Type B pancreatic cell (in vitro differentiated cells): ENCODE measurements around the gene ELOVL5. TPM values are rescaled to one million over a fixed set of nuclear protein-coding genes. Genes with fewer than 3 reads are reported as not detected.
A peak's percentile ranks its signal among the peaks of the same experiment; 100 is the strongest.
"Not testable (repeated sequence)": the region's sequence is repeated elsewhere in the genome, so short reads cannot be mapped to it uniquely, and the experiment has no call there.

Experiments
- DNase-seq: peaks from one replicate; pipeline ENCODE4 v3.0.0; 2021; ENCODE audit warnings: mixed read lengths; ENCODE audit not compliant: unreplicated experiment; ENCODE audit errors: extremely low spot score
- H3K27ac Mint-ChIP-seq: 2 replicates; pipeline ENCODE4 v1.8.0; 2021; ENCODE audit warnings: mild to moderate bottlenecking, mixed read lengths
- H3K27me3 Mint-ChIP-seq: 2 replicates; pipeline ENCODE4 v1.8.0; 2021; ENCODE audit warnings: mixed read lengths
- H3K36me3 Mint-ChIP-seq: 2 replicates; pipeline ENCODE4 v1.8.0; 2021; ENCODE audit warnings: mixed read lengths
- H3K4me1 Mint-ChIP-seq: one replicate; pipeline ENCODE4 v1.8.0; 2021; ENCODE audit warnings: mixed read lengths; ENCODE audit not compliant: unreplicated experiment
- H3K4me3 Mint-ChIP-seq: 2 replicates; pipeline ENCODE4 v1.8.0; 2021; ENCODE audit warnings: mild to moderate bottlenecking, mixed read lengths
- H3K9me3 Mint-ChIP-seq: 2 replicates; pipeline ENCODE4 v1.8.0; 2021; ENCODE audit warnings: mixed read lengths
- total RNA-seq: library from RNA; stranded (reverse); gene quantifications from 2 replicates; pipeline ENCODE4 v1.2.1, GENCODE V29; 2021; ENCODE audit warnings: low replicate concordance
- TF ChIP-seq, protein P1 (sequence below): fragments of 200-600 bp; sonication (generic); conservative IDR thresholded peaks from 2 replicates; pipeline ENCODE4 v1.5.0; 2021; ENCODE audit warnings: antibody characterized with exemption, mild to moderate bottlenecking

Gene ELOVL5
- total RNA-seq, 1 donor from 2014 or later: 103 TPM

DNA sequence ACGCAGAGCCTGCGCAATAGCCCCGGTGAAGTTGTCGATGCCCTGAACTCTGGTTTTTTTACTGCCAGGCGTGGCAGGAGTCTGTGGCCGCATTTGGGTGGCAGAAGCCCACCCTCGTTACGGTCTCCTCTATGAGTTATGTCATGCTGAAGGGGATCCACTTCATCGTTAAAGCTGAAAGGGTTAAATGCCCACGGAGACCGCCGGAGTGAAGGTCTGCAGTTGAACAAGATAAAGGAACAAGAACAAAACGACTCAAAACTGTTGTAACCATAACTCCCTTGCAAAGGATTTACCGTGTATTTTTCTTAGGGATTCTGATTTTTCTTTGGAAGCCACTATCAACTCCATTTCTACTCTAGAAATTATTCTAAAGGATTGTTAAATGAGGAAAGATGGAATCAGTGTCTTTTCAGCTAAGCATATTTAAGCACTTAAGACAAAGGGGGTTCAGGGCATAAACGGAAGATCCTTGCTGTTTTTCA, 501 bp upstream of the ELOVL5 start:
- Mint-ChIP-seq H3K9me3 (no peaks in the 10 kb centered on the region), H3K36me3 (peaks cover 3% of the 10 kb centered on the region), H3K27me3 (peaks cover 3% of the 10 kb centered on the region), H3K4me3 (peak overlapping the region; percentile 93), H3K27ac (peak overlapping the region; percentile 96), H3K4me1 (peaks cover 33% of the 10 kb centered on the region)
- TF ChIP-seq, protein P1, sequence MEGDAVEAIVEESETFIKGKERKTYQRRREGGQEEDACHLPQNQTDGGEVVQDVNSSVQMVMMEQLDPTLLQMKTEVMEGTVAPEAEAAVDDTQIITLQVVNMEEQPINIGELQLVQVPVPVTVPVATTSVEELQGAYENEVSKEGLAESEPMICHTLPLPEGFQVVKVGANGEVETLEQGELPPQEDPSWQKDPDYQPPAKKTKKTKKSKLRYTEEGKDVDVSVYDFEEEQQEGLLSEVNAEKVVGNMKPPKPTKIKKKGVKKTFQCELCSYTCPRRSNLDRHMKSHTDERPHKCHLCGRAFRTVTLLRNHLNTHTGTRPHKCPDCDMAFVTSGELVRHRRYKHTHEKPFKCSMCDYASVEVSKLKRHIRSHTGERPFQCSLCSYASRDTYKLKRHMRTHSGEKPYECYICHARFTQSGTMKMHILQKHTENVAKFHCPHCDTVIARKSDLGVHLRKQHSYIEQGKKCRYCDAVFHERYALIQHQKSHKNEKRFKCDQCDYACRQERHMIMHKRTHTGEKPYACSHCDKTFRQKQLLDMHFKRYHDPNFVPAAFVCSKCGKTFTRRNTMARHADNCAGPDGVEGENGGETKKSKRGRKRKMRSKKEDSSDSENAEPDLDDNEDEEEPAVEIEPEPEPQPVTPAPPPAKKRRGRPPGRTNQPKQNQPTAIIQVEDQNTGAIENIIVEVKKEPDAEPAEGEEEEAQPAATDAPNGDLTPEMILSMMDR: no peak
- DNase-seq: no peak

DNA sequence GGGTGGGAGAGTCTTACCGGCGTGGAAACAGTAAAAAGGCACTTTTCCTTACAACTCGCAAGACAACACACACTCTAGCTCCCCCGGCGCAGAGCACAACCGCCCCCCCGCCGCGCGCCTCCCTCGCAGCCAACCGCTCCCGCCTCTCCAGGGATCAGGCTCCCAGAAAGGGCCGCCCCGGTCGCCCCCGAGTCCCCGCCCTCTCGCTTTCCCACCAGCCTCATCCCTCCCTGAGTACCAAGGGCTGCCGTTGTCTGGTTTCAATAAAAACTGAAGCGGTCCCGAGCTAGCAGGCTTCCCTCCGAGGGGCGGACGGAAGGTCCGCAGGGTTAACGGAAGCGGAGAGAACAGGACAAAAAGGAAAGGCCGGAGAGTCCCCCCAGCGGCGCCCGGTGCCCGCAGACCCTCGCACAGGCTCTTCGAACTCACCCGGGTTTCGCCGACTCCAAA, 804 bp downstream of the ELOVL5 start:
- H3K27me3 Mint-ChIP-seq: no peaks in the 10 kb centered on the region
- peak overlapping the region; percentile 89 for H3K27ac Mint-ChIP-seq
- peak; percentile 75 for DNase-seq
- H3K4me3 Mint-ChIP-seq: peak overlapping the region; percentile 97
- H3K9me3 Mint-ChIP-seq: no peaks in the 10 kb centered on the region
- TF ChIP-seq, protein P1: no peak
- peaks cover 45% of the 10 kb centered on the region for H3K4me1 Mint-ChIP-seq
- H3K36me3 Mint-ChIP-seq: peaks cover 3% of the 10 kb centered on the region

DNA sequence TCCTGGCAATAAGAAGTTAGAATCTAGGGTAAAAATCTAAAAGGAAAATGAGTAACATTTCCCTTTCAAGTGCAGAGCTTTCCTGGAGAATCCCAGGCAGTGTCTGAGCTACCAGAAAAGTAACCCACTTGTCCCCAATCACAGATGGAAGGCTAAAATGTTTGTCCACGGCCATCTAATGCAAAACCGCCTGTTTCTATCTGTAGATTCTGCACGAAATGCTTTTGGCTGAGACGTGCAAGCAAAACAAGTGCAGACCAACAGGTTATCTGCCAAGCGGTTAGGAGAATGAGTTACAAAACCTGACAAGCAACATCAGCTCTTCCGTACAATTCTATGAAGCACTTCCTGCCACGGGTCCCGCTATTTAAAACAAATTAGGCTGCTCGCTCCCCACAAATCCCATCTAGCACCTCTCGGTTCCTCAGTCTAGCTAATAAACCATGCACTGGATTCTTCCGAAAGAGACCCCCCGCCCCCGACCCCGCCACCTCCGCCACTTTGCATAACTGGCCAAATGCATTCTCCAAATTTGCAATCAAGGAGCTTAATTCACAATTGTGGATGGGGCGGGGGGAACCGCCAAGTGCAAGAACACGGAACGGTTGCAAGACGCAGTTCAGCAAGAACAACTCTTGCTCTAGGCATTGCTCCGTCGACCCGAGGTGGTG, 1.4 kb downstream of the ELOVL5 start:
- TF ChIP-seq, protein P1: no peak
- Mint-ChIP-seq H3K4me3 (peak overlapping the region; percentile 97), H3K27ac (peak overlapping the region; percentile 89), H3K4me1 (peaks cover 45% of the 10 kb centered on the region), H3K9me3 (no peaks in the 10 kb centered on the region), H3K27me3 (no peaks in the 10 kb centered on the region), H3K36me3 (peaks cover 3% of the 10 kb centered on the region)
- DNase-seq: no peak

DNA sequence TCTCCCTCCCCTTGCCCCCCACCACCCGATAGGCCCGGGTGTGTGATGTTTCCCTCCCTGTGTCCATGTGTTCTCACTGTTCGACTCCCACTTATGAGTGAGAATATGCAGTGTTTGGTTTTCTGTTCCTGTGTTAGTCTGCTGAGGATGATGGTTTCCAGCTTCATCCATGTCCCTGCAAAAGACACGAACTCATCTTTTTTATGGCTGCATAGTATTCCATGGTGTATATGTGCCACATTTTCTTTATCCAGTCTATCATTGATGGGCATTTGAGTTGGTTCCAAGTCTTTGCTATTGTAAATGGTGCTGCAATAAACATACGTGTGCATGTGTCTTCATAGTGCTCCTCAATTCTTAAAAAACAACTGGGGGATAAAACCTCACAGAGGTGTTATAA, 2.7 kb downstream of the ELOVL5 start:
- H3K27me3 Mint-ChIP-seq, H3K9me3 Mint-ChIP-seq, H3K36me3 Mint-ChIP-seq, H3K27ac Mint-ChIP-seq, DNase-seq: not testable (repeated sequence)
- Mint-ChIP-seq H3K4me3 (peak overlapping the region; percentile 97), H3K4me1 (peaks cover 45% of the 10 kb centered on the region)

DNA sequence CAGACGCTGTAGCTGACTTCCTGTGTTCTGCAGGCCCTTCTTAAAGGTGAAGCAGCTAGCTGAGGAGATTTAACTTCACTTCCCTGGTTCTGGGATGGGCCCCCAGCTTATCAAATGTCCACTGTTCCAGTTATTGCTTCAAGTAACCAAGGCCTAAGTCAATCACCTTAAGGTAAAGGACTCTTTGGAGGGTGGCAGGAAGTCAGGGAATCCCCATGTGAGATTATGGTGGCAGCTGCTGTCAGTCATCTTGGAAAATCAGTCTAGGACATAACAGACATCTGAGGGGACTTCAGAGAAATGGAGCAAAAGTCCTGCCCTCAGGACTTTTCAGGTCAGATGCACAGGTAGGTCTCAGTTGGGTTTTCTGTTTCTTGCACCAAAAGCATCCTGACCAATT, 3.8 kb downstream of the ELOVL5 start:
- no peak overlapping the region for H3K4me3 Mint-ChIP-seq
- H3K9me3 Mint-ChIP-seq: no peaks in the 10 kb centered on the region
- TF ChIP-seq, protein P1: no peak
- H3K4me1 Mint-ChIP-seq: peaks cover 50% of the 10 kb centered on the region
- no peaks in the 10 kb centered on the region for H3K27me3 Mint-ChIP-seq
- no peak for DNase-seq
- no peak overlapping the region for H3K27ac Mint-ChIP-seq
- H3K36me3 Mint-ChIP-seq: peaks cover 3% of the 10 kb centered on the region

DNA sequence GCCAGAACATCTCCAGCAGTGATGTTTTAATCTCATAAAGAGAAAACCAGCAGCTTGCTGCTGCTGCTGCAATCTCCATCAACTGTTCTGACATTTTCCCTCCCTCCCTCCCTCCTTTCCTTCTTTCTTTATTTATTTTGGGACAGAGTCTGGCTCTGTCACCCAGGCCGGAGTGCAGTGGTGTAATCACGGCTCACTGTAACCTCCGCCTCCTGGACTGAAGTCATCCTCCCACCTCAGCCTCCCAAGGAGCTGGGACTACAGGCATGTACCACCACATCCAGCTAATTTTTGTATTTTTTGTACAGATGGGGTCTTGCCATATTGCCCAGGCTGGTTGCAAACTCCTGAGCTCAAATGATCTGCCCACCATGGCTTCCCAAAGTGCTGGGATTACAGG, 5.7 kb downstream of the ELOVL5 start:
- no peak overlapping the region for H3K4me3 Mint-ChIP-seq
- TF ChIP-seq, protein P1: no peak
- peaks cover 41% of the 10 kb centered on the region for H3K4me1 Mint-ChIP-seq
- peaks cover 3% of the 10 kb centered on the region for H3K36me3 Mint-ChIP-seq
- no peak for DNase-seq
- H3K9me3 Mint-ChIP-seq: no peaks in the 10 kb centered on the region
- no peak overlapping the region for H3K27ac Mint-ChIP-seq
- no peaks in the 10 kb centered on the region for H3K27me3 Mint-ChIP-seq
